ENCODE measurements around the gene ADAMTS13.
A peak's percentile ranks its signal among the peaks of the same experiment; 100 is the strongest.

The ADAMTS13 gene

GRCh38 chr9:133492061-133493021, 70.2 kb downstream of the ADAMTS13 start:
- no peak for DNase-seq

GRCh38 chr9:133493428-133493827, 71.3 kb downstream of the ADAMTS13 start:
- DNase-seq: no peak

GRCh38 chr9:133493845-133494540, 71.8 kb downstream of the ADAMTS13 start:
- no peak for DNase-seq

GRCh38 chr9:133494636-133495326, 72.6 kb downstream of the ADAMTS13 start:
- DNase-seq: no peak

GRCh38 chr9:133495327-133496293, 73.4 kb downstream of the ADAMTS13 start:
- DNase-seq: no peak

- DNase-seq: no peak
These were observed 75.0 kb downstream of the ADAMTS13 start for GRCh38 chr9:133496861-133497842.

- DNase-seq: no peak
These were observed 77.1 kb downstream of the ADAMTS13 start for GRCh38 chr9:133499132-133499891.

- no peak for DNase-seq
These were observed 77.7 kb downstream of the ADAMTS13 start for GRCh38 chr9:133499892-133500270.

GRCh38 chr9:133502112-133502511, 79.9 kb downstream of the ADAMTS13 start:
- DNase-seq: no peak

- no peak for DNase-seq
These were observed 83.1 kb downstream of the ADAMTS13 start for GRCh38 chr9:133505186-133505830.

GRCh38 chr9:133505901-133506652, 83.9 kb downstream of the ADAMTS13 start:
- DNase-seq: no peak

- DNase-seq: peak; percentile 18
These were observed 84.5 kb downstream of the ADAMTS13 start for GRCh38 chr9:133506653-133507038.

GRCh38 chr9:133507246-133507965, 85.2 kb downstream of the ADAMTS13 start:
- DNase-seq: no peak

- DNase-seq: no peak
These were observed 85.9 kb downstream of the ADAMTS13 start for GRCh38 chr9:133508046-133508445.

Data from NCI-H1092 treated with DMSO at 0.1 percent for 48 hours (cell line).